Amygdala (tissue), 56 donors: ENCODE data around the gene AHCYL1.
A peak's percentile ranks its signal among the peaks of the same experiment; 100 is the strongest.

Experiments used
- DNase-seq, 56 donors: peaks; one replicate each; lab custom pipeline; 2025; lab: John Stamatoyannopoulos, UW

The AHCYL1 gene

GRCh38 chr1:110059133-110059863 lies 74.7 kb downstream of the AHCYL1 start:
- no peak for DNase-seq

- peak in 2 of 56 donors; percentile 12 to 25 for DNase-seq
Observed at GRCh38 chr1:110060034-110060661, 75.6 kb downstream of the AHCYL1 start.

DNA sequence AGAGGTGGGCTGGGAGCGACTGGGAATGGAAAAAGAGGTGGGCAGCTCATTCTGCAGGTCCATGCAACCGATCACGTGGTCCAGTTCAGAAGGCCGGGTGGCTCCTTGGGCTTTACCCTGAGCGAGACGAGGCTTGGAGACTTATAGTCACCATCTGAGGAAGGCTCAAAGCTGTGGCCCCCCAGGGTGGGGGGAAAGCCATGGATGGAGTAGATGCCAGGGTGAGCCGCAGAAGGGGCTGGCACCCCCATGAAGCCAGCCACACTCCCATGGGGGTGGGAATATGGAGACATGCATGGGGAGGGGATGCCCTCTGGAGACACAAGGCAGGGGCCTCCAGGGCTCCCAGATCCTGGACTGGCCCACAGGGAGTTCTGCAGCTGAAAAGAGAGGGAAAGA lies 76.1 kb downstream of the AHCYL1 start:
- no peak for DNase-seq

- DNase-seq, result no peak
Observed at GRCh38 chr1:110061341-110061740, 76.8 kb downstream of the AHCYL1 start.

DNA sequence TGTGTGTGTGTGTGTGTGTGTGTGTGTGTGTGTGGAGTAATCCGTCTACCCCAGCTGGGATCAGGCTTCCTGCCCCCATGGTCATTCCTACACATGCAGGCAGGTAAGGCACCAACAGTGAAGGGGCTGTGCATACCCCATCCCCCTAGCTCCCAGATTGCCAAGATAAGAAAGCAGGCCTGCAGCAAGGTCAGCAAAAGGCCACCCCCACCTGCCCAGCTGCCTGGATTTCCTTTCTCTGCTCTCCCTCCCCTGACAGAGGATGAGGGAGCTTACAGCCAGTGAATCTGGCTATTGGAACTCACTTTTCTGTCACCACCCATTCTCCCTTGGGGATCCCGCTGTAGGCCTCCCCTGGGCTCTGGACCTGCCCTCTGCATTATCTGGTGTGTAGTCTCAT lies 78.0 kb downstream of the AHCYL1 start:
- no peak for DNase-seq

GRCh38 chr1:110063781-110064180 lies 79.2 kb downstream of the AHCYL1 start:
- DNase-seq, result no peak

DNA sequence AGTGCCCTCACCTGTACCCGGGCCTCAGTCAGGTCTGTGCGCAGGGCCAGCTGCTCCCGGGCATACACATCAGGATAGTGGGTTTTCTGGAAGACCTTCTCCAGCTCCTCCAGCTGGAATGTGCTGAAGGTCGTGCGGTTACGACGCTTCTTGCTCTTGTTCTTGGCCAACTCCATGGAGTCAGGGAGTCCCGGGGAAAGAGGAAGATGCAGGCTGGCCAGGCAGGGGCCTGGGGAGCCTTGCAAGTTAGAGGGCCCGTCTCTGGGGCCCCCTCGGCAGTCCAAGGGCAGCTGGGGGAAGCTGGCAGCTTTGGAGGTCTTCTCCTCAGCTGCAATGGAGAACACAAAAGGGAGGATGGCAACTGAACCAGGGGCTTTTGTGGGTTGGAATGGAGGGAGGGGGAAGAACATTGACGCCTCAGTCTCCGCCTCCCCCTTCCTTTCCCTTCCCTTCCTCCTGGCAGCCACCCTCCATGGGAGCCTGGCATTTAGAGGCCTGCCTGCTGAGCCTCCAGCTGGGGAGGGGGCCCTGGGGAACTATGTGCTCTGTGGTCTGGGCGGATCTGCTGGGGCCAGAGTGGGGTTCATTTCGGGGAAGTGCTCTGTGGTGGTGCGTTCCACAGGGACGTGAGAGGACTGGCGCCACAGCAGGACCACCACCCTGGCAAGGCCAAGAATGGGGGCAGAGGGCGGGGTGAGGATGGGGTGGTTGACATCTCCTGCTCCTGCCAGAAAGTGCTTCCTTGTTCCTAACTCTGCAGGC lies 80.2 kb downstream of the AHCYL1 start:
- no peak for DNase-seq

- DNase-seq, result no peak
Observed at GRCh38 chr1:110065841-110066240, 81.3 kb downstream of the AHCYL1 start.

GRCh38 chr1:110067479-110067892 lies 82.9 kb downstream of the AHCYL1 start:
- DNase-seq, result no peak

- DNase-seq, result no peak
Observed at GRCh38 chr1:110067893-110068645, 83.5 kb downstream of the AHCYL1 start.

DNA sequence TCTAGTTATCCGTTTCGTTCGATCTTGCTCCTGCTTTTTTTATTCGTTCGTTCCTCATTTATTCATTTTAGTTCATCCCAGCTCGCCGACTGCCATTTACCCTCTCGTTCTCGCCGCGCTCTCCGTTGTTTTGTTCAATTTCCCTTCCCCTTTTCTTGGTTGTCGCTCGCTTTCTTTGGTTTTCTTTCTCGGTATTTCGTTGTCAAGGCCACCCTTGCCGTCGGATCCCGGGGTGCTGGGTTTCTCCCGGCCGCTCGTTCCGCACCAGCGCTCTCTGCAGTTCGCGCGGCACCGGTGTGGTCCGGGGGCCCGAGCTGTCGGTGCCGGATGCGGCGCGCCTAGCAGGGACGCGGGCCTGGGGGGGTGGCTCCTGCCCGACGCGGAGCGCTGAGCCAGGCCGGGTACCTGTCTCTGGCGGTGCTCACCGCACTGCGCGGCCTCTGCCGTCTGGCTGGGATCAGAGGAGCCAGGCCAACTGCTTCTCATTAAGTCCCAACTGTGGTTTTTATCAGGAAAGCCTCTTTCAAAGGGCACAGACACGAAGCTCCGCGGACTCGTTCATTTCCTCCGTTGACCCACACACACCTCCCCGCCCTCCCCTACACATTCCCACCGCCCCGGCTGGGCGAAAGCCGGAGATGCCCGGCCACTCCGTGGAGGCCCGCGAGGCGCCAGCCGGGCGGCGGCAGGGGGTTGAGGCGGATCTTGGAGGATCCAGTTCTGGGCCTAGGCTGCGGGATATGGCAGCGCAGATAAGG lies 84.3 kb downstream of the AHCYL1 start:
- no peak for DNase-seq

DNA sequence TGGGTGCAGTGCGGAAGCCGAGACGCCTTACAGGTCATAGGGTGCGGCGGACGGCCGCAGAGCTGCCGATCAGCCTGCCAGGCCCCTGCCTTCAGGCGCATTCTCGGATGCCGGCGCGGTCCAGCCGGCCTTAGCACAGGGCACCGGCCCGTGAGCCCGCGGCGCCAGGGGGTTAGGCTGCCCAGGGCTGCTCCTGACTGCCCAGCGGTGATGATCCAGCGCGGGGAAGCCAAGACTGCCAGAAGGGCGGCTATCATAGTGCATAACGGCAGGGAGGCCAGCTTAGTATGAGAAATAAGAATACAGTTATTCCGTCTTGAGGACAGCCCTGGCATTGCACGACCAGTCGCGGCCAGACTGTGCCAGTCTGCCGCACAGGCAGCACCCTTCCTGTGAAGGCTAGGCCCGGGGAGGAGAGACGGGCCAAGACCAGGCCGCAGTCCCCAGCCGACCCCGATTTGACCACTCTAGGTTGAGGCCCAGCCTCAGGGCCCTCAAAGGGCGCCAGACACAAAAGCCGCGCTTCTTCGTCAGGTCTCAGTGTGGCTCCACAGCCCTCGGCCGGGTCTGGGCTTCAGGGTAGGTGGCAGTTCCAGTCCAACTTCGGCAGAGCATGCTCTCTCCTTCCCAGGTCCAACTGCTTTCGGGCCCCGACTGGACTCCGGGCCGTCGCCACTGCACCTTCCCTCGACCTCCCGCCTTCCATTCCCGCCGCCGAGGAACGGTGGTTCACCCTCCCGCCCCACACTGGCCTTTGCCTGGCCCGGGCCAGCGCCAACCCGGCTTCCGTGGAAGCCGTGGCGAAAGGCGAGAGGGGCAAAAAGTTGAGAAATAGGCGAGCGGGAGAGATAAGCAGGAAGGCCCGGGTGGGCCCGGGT lies 85.1 kb downstream of the AHCYL1 start:
- DNase-seq, result no peak

GRCh38 chr1:110070282-110070669 lies 85.7 kb downstream of the AHCYL1 start:
- no peak for DNase-seq

DNA sequence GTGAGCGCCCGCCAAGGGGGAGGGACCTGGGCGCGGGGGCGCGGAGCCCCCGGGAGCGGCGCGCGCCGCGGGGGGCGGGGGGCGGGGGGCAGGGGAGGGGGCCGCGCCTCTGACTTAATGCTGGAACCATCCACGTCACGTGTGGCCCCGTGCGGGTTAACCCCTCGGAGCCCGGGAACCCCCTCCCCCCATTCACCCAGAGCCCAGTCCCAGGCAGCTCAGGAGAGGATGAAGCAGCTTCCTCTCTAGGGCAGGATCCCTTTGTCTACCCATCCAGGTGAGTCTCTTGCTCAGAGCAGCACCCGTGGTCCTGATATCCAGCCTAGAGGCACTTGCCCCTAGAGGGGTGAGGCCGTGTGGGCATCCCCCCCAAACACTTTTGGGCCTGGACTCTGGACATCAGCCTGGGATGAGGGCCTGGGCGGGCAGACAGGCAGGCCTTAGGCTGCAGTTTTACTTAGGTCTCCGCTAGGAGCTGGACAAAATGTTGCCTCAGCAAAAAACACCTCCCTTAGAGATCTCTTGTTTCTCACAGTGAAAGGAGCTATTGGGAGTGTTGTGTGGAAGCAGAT lies 86.2 kb downstream of the AHCYL1 start, which contains the start of gene ALX3:
Gene ALX3, minus strand, starts transcription at position 2 of the 572 bp plus-strand sequence. CDS start 60 bp downstream, outside the sequence.
- no peak for DNase-seq
